HG03060 (cell line): Measurements from ENCODE around the gene PLVAP.
A peak's percentile ranks its signal among the peaks of the same experiment; 100 is the strongest.

Source experiments
- ATAC-seq: cut with Tn5 transposase; IDR thresholded peaks from one replicate; pipeline ENCODE4 v1.9.1; 2021; ENCODE audit warnings: low read depth, moderate number of reproducible peaks; ENCODE audit not compliant: unreplicated experiment

Gene PLVAP, protein sequence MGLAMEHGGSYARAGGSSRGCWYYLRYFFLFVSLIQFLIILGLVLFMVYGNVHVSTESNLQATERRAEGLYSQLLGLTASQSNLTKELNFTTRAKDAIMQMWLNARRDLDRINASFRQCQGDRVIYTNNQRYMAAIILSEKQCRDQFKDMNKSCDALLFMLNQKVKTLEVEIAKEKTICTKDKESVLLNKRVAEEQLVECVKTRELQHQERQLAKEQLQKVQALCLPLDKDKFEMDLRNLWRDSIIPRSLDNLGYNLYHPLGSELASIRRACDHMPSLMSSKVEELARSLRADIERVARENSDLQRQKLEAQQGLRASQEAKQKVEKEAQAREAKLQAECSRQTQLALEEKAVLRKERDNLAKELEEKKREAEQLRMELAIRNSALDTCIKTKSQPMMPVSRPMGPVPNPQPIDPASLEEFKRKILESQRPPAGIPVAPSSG

DNA sequence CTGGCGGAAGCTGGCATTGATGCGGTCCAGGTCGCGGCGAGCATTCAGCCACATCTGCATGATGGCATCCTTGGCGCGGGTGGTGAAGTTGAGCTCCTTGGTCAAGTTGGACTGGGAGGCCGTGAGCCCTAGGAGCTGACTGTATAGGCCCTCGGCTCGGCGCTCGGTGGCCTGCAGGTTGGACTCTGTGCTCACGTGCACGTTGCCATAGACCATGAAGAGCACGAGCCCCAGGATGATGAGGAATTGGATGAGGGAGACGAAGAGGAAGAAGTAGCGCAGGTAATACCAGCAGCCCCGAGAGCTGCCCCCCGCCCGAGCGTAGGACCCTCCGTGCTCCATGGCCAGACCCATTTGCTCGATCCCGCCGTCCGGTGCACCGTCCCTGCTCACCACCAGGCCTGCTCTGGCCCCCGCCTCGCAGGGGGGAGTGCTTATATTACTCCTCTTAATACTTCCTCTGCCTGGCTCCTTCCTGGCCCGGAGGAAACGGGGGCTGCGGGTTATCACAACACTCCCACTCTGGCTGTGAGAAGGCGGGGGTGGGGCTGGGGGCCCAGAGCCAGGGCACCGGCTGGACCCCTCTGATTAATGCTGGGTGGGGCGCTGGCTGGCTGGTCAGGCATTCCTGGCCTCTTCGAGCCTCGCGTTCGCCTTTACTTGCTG lies at the start of gene PLVAP:
PLVAP (minus strand) TSS at position 408 of the 666 bp plus-strand sequence; CDS start at position 354, 54 bp downstream.
- ATAC-seq, result no peak

DNA sequence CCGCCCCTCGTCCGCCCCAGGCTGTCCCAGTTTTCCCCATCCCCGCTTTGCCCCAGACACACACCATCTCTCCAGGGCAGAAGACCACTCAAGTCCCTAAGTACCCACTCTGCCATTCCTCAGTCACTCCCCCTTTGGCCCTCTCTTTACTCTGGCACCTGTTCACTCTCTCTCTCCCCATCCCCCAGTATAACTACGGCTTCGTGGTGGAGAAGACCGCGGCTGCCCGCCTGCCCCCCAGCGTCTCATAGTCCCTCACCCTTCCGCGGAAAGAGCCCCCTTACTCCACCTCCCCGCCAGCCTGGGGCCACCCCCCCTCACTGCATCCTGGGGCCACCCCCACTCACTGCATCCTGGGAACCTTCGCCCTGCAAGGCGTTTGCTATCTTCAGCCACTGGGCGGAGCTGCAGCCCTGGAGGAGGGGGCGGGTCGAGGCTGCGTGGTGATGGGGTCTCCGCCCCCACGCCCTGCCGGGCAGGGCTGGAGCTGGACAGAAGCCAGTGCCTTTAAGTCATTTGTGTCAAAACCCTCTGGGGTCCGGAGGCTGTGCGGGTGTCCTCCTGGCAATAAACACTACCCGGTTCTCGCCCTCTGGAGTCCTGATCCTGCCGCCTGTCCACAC lies 47.7 kb upstream of the PLVAP start:
- ATAC-seq, result no peak

DNA sequence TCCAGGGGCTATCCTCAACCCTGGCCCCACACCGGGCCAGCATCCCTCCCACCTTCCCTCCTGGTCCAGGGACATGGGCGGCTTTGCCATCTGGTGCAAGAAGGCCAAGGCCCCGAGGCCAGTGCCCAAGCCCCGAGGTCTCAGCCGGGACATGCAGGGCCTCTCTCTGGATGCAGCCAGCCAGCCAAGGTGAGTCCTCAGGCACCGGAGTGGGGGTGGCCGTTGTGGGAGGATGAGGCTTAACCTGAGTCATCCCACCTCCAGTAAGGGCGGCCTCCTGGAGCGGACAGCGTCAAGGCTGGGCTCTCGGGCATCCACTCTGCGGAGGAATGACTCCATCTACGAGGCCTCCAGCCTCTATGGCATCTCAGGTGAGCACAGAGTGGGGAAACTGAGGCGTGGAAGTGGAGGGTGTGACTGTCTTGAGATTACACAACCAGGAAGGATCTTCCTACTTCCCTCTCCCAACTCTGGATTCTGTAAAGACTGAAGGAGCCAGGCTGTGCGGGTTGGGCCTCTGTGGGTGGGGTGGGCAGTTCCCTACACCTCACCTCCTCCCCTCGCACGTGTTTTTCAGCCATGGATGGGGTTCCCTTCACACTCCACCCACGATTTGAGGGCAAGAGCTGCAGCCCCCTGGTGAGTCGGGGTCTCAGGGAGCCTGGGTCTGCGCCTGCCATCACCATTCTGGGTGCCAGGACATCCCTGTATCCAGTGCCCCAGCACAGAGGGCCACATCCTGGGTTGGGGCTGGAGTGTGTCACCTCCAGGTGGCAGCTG lies 46.5 kb upstream of the PLVAP start:
- no peak for ATAC-seq

DNA sequence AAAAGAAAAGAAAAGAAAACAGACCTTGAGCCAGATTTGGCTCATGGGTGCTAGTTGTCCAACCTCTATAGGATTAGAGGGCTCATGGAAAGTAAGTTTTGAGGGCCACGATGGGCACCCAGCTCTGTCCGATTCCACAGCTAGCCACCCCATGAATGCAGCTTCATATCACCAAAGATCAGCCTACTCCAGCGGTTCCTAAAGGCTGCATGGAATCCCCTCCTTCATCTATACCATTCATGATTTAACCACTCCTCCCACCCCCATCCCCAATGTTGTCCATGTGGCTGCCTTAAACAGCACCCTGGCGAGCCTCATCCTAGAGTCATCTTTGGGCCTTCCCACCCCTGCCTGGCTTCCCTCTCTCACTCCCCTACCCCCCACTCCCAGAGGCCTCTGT lies 44.8 kb upstream of the PLVAP start:
- ATAC-seq, result no peak

DNA sequence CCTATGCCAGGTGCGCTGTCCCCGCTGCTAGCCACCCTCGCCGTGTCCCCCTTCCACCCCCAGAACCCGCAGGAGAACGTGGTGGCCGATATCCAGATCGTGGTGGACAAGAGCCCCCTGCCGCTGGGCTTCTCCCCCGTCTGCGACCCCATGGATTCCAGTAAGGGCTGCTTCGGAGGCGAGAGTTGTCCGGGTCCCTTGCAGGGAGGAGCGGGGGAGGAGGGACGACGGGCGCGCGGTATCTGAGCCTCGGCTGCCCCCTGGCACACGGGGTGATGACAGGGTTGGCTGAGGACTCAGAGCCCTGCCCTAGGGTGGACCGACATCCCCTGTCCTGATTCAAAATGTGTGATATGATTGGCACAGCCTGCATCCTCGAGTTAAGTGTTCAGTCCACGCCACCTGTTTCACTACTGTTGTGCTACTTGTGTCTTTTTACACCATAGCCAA lies 43.4 kb upstream of the PLVAP start:
- ATAC-seq, result no peak

DNA sequence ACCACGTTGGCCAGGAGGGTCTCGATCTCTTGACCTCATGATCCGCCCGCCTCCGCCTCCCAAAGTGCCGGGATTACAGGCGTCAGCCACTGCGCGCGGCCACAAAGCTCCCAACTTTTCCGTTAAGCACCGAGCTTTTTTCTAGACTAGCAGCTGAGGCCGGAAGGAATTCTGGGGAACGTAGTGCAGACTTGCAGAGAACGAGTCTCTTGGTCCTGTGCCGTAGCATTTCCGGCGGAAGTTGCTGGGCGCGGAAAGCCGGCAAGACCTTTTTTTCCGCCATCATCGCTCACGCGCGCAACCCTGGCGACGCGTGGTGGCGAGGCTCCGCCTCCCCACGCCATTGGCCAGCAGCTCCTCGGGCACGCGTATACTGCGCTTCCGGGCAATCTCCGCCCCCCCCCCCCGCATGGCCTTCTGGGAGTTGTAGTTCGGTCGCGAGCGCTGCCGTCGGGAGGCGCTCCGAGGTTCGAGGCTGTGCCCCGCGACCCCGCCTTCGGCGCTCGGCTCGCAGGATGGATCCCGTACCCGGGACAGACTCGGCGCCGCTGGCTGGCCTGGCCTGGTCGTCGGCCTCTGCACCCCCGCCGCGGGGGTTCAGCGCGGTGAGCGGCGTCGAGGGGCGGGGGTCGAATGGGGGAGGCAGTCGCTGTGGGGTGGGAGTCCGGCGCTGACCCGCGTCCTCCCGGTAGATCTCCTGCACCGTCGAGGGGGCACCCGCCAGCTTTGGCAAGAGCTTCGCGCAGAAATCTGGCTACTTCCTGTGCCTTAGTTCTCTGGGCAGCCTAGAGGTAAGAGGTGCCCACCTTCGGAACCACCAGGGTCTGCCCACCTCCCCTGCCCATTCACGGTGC lies 42.7 kb upstream of the PLVAP start, which contains the start of gene MVB12A:
MVB12A (plus strand) TSS at position 427 of the 854 bp plus-strand sequence; CDS start at position 516, 89 bp downstream.
- peak; percentile 74 for ATAC-seq

DNA sequence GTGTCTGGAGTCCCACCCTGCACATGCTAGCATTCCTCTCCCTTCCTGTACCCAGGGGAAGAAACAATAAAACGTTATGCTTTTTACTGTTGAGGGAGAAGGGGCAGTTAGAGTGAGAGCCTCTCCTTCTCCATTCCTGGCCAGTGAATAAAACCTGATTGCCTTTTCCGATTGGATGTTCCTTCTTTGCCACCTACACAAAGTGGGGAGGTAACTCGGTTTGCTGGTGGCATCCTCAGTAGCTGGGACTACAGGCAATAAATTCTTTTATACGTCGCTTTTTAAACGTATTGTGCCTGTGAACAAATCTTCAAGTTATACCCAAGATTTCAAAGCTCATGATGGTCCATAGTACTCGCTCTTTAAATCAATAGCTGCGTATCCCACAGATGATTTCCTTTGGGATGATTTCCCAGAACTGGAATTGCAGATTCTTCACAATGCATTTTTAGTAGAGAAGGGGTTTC lies 42.0 kb upstream of the PLVAP start:
- no peak for ATAC-seq

DNA sequence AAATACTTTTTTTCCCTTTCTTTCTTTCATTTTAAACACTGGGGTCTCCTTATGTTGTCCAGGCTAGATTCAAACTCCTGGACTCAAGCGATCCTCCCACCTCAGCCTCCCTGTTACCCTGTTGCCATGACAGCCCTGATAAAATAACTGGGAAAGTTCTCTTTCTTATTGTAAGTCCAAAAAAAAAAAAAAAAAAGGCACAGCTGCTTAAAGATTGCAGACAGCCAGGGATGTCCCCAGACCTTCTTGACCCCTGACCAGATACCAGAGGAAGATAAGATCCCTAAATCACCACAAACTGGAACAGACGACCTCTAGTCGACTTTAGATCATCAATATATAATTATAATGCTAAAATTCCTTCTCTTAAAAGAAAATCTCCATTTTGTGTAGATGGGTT lies 41.6 kb upstream of the PLVAP start:
- ATAC-seq, result no peak

DNA sequence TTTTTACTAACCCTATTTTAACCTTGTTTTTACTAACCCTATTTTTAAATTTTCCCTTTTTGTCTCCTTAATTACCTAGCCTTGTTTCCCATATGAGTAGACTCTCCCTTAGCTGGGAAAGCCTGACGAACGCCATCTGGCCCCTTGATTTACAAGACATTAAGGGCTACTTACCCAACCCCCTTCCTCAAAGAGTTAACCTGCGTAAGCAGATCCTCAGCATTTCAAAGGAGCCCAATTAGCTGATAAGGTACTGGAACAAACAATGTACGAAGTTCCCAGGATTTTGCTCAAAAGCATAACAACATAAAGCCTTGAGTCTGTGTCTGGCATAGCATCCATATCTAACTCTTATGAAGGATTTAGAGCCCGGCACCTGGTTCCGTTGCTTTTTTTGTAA lies 38.0 kb upstream of the PLVAP start:
- no peak for ATAC-seq

DNA sequence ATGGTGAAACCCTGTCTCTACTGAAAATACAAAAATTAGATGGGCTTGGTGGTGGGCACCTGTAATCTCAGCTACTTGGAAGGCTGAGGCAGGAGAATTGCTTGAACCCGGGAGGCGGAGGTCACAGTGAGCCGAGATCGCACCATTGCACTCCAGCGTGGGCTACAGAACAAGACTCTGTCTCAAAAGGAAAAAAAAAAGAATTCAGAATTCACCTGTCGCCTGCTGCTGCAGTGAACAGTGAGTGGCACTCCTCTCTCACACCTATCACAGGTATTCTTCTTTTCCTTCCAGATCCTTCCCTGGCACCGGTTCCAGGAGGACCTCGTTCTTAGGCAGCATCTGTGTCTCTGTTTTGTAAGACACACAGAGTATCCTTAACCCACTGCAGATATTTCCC lies 37.0 kb upstream of the PLVAP start:
- no peak for ATAC-seq

DNA sequence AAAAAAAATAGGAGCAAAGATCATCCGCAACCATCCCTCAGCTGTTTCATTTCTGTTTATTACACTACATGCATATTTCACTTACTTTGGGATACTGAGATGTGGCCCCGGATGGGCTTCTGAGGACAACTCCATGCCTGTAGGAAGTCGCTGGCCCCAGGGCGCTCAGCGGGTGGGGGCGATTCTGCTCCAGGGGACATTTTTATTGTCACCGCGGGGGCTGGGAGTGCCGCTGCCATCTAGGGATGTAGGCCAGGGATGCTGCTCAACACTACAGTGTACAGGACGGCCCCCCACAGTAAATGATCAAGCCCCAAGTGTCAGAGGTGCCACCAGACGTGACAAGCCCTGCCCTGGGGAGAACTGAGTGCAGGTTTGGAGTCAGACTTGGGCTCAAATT lies 34.7 kb upstream of the PLVAP start:
- no peak for ATAC-seq

DNA sequence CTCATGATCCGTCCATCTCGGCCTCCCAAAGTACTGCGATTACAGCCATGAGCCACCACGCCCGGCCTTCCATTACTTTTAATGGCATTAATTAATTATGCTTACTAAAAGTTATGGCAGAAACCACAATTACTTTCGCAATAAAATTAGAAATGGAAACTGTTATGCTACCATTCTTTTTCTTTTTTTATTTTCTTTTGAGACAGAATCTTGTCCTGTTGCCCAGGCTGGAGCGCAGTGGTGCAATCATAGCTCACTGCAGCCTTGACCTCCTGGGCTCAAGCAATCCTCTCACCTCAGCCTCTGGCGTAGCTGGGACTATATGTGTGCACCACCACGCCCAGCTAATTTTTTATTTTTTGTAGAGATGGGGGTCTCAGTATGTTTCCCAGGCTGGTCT lies 32.8 kb upstream of the PLVAP start:
- ATAC-seq, result no peak

DNA sequence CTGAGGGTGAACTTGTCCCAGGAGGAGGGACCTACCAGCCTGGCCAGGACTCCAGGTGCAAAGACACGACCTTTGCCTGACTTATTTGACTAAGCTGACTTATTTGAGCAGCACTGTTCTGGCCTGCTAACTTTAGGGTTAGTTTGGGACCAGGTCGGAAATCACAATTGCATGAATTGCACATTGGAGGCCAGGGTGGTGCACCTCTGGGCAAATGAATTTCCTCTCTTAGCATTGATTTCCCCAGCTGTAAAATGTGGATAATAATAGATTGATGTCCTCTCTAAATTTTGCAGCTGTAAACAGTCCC lies 29.7 kb upstream of the PLVAP start:
- ATAC-seq, result no peak

DNA sequence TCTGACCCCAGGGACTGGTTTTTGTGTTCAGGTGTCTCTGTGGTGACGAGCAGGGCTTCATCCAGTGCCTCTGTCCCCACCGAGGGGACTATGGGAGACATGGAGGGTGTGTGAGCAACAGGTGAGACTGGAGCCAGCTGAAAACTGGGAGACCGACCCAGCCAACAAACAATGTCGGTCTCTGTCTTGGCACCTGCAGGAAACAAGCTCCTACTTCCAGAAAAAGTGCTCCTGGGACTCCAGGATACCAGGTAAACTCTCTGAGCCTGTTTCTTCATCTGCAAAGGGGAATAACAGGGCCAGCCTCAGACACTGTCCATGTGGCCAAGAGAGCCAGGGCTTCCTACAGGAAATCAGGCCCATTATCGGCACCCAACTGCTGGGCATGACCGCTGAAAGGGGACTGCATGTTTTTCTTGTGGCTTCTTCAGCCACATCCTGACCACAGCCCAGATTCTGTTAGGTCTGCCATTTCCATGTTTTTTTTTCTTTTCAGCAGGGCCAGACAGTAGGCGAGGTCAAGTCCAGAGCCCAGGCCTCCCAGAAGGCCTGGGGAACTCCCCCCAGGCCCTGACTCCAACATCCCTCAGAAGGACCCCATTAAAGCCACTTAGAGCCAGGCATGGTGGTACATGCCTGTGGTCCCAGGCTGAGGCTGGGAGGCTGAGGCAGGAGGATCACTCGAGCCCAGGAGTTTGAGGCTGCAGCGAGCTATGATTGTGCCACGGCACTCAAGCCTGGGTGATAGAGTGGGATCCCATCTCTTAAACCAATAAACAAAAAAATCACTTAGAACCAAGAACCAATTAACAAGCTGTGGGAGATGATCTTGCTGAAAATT lies 29.1 kb upstream of the PLVAP start:
- ATAC-seq, result peak; percentile 13

DNA sequence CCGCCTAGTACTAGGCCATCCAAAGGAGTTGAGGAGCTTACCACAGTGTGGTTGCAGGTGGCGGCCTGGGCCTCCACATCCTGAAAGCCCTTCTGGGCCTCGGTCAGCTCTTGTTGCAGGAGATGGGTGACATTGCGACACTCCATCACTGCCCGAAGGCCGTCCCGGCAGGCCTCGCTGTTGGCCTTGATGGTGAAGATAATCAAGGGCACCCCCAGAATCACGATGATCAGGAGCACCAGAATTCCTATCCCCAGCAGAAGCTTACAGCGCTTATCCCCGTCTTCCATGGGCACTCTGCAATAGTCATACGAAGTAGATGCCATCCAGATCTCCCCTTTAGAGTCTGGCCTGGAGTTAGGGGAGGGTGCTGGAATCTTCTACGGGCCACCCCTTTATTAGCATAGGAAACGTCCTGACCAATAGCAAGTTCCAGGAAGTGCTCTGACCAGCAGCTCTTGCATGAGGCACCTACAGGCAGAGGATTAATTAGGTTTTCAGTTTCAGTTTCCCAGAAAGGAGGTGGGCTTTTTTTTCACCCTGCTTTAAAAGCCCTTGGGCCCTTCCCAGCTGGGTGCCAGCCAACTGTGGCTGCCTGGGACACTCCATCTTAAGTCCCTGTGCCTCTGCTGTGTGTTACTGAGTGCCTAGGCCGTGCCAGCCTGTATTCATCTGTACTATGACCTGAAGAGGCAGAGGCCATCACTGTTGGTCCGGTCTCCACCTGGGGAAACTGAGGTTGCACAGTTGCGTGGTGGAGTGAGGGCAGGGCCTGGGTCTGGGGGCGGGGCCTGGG lies 28.3 kb upstream of the PLVAP start, which contains the start of gene BST2:
BST2 (minus strand) TSS at position 381 of the 796 bp plus-strand sequence; CDS start at position 326, 55 bp downstream.
- ATAC-seq, result peak; percentile 61

DNA sequence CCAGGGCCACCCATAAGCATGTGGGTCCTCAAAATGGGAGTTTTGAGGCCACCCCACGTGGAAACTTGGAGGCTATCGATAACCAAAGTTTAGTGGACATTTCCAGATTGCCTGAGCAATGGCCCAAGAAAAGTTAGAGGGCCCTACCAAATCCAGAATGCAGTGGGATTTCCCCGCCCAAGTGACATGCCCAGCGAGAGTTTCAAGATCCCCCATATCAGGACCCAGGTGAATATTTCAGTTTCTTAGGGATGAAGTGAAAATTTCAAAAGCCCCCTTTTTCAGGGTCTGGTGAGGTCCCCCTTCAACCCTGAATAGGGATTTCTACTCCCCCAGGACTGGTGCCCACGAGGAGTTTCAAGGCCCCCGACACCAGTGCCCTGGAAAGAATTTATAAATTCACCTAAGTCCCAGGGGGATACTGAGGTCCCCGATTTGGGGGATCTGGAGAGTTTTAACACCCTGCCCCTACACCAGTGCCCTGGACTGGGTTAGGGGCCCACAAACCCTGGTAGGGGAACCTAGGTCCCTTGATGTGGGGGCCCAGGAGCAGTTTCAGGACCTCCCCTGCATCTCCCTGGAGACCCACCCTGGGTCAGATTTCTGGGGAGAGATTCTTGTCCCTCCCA lies 27.6 kb upstream of the PLVAP start:
- ATAC-seq, result peak; percentile 12

DNA sequence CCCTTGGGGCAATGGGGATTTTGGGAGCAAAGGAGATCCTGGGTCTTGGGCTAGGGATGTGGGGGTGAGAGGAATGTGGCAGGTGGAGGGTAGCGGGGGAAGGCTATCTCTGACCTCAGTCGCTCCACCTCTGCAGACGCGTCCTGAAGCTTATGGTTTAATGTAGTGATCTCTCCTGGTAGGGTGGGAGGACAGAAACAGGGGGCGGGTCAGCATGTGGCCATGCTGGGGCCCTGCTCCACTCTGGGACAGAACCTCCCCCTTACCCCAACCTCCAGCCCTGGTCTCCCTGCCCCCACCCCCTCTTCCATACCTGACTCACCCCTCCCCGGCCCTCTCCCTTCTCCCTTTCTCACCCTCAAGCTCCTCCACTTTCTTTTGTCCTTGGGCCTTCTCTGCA lies 26.9 kb upstream of the PLVAP start:
- ATAC-seq, result no peak
